ENCODE results near the gene LNX1. TPM values are rescaled to one million over a fixed set of nuclear protein-coding genes. Genes with fewer than 3 reads are reported as not detected.

The LNX1 gene
- total RNA-seq, 1 experiment from 2014 or later, result 1.7 TPM

- no peak overlapping the region for H3K4me2 ChIP-seq (ENCODE audit: insufficient read depth, insufficient read length, low read length)
- H3K79me1 ChIP-seq (ENCODE audit: insufficient read depth, low read depth, low read length, poor library complexity, severe bottlenecking), result no peaks in the 10 kb centered on the region
- no peak overlapping the region for H4K8ac ChIP-seq (replicated peaks; ENCODE audit: insufficient read length, low read depth, low read length)
- no peak overlapping the region for H3K4me3 Mint-ChIP-seq
- H2BK5ac ChIP-seq (ENCODE audit: insufficient read length, low read length), result no peak overlapping the region
- no peak overlapping the region for H3T11ph ChIP-seq (ENCODE audit: low read length)
- no peaks in the 10 kb centered on the region for H3K23me2 ChIP-seq (ENCODE audit: insufficient read length, low read depth, low read length, poor library complexity, severe bottlenecking)
- H4K20me1 ChIP-seq (ENCODE audit: control insufficient read depth, insufficient read depth, insufficient read length), result no peaks in the 10 kb centered on the region
- no peak overlapping the region for H2BK20ac ChIP-seq (ENCODE audit: low read depth, low read length, poor library complexity, severe bottlenecking)
- H3K4me1 Mint-ChIP-seq, result peaks cover 39 to 53% of the 10 kb centered on the region in 2 experiments
- H3K9me3 Mint-ChIP-seq, result no peaks in the 10 kb centered on the region; a peak in 1 of 5 replicates
- H3K9me3 ChIP-seq (ENCODE audit: control insufficient read depth, low read depth, low read length), result no peaks in the 10 kb centered on the region
- no peak overlapping the region for H4K5ac ChIP-seq (ENCODE audit: insufficient read length, low read depth, low read length)
- H2AFZ ChIP-seq (ENCODE audit: low read length), result no peak overlapping the region
- no peak overlapping the region for H3K27ac Mint-ChIP-seq
- no peak overlapping the region for H2BK120ac ChIP-seq (ENCODE audit: low read depth, low read length, poor library complexity, severe bottlenecking)
- peaks cover 32% of the 10 kb centered on the region for H3K27me3 Mint-ChIP-seq (ENCODE audit: low read depth)
- peaks cover 3% of the 10 kb centered on the region; the same call in 1 of the 2 replicates for H3K4me1 ChIP-seq (ENCODE audit: insufficient read depth, low read length)
- no peaks in the 10 kb centered on the region for H3K27me3 ChIP-seq (ENCODE audit: insufficient read depth, low read length)
- H3K79me2 ChIP-seq (ENCODE audit: insufficient read depth, low read length), result no peaks in the 10 kb centered on the region
- no peak overlapping the region for H3K27ac ChIP-seq (ENCODE audit: insufficient read length, low read depth, low read length)
- WGBS (ENCODE audit: extremely low coverage, insufficient read length, low lambda C conversion rate), result no CpG with 5 or more reads among the region's 1 CpG
- no peaks in the 10 kb centered on the region for H3K36me3 Mint-ChIP-seq (ENCODE audit: insufficient read depth in 1 of 3, low read depth in 3 of 3)
- H2BK15ac ChIP-seq (ENCODE audit: low read depth, low read length), result no peak overlapping the region
- H3K4ac ChIP-seq (ENCODE audit: low read depth, low read length), result no peak overlapping the region
- no peak overlapping the region for H2AK5ac ChIP-seq (ENCODE audit: insufficient read length, low read length)
- DNase-seq, result no peak
- no peak for TF ChIP-seq CTCF (conservative IDR thresholded peaks at IDR 0.05)
- no peak overlapping the region for H3K9ac ChIP-seq (ENCODE audit: extremely low read depth, insufficient read length, low read length)
- no peak overlapping the region for H4K91ac ChIP-seq (ENCODE audit: insufficient read length, low read depth, low read length)
- no peak overlapping the region for H3K18ac ChIP-seq (ENCODE audit: insufficient read length, low read depth, low read length)
- H2BK12ac ChIP-seq (ENCODE audit: insufficient read length, low read depth, low read length), result no peak overlapping the region
- no peak overlapping the region for H3K14ac ChIP-seq (ENCODE audit: insufficient read depth, low read length)
- no peak overlapping the region for H3K56ac ChIP-seq (ENCODE audit: insufficient read length, low read depth, low read length)
- H3K23ac ChIP-seq (ENCODE audit: insufficient read length, low read depth, low read length), result no peak overlapping the region
Measured at GRCh38 chr4:53545273-53545672, 46.0 kb downstream of the LNX1 start.
